Heart right ventricle (tissue), 16 donors: ENCODE results near the gene RPS27A. TPM values are rescaled to one million over a fixed set of nuclear protein-coding genes. Genes with fewer than 3 reads are reported as not detected.
A peak's percentile ranks its signal among the peaks of the same experiment; 100 is the strongest.
"Not testable (repeated sequence)": the region's sequence is repeated elsewhere in the genome, so short reads cannot be mapped to it uniquely, and the experiment has no call there.

Source experiments
- ATAC-seq, 8 donors: fragments of 200-7000 bp; cut with Tn5 transposase; one replicate each; pipeline ENCODE4 v1.9.1; 2020; ENCODE audit warnings: mild to moderate bottlenecking in 8 of 8, moderate library complexity in 8 of 8, moderate number of reproducible peaks in 1 of 8
- DNase-seq, 2 donors: peaks; one replicate each; pipeline ENCODE4 v3.0.0-alpha.2; 2020
- H3K27ac ChIP-seq, 10 donors: fragments of 200-600 bp; sonication (generic) in 2 of 10; one replicate each; pipeline versions ENCODE4 v1.5.0 to v1.8.0; 2020 to 2022; ENCODE audit warnings: mild to moderate bottlenecking in 3 of 10
- H3K27me3 ChIP-seq, 7 donors: fragments of 200-600 bp; one replicate each; pipeline ENCODE4 v1.8.0; 2021 to 2022; ENCODE audit warnings: mild to moderate bottlenecking in 2 of 7
- H3K36me3 ChIP-seq, 9 donors: fragments of 200-600 bp; sonication (generic) in 1 of 9; one replicate each; pipeline versions ENCODE4 v1.5.0 to v1.8.0; 2020 to 2022; ENCODE audit warnings: mild to moderate bottlenecking in 2 of 9
- H3K4me1 ChIP-seq, 9 donors: fragments of 200-600 bp; sonication (generic) in 1 of 9; one replicate each; pipeline versions ENCODE4 v1.5.0 to v1.8.0; 2020 to 2022; ENCODE audit warnings: mild to moderate bottlenecking in 4 of 9
- H3K4me3 ChIP-seq, 10 donors: fragments of 200-600 bp; sonication (generic) in 2 of 10; one replicate each; pipeline versions ENCODE4 v1.5.0 to v1.8.0; 2020 to 2022; ENCODE audit warnings: mild to moderate bottlenecking in 7 of 10, moderate library complexity in 2 of 10
- H3K9me3 ChIP-seq, 11 donors: fragments of 200-600 bp in 10 of 11; sonication (generic) in 2 of 11; one replicate each; pipeline versions ENCODE4 v1.5.0 to v1.8.0; 2013 to 2022; ENCODE audit warnings: mild to moderate bottlenecking in 2 of 11, control low read depth in 1 of 11, moderate library complexity in 1 of 11
- WGBS, 2 donors: extraction: QIAGEN DNeasy Blood & Tissue Kit; methylation state at CpG; one replicate each; pipeline ENCODE4 v1.1.7; 2013; ENCODE audit warnings: inconsistent platforms in 1 of 2; 5-methylcytosine and 5-hydroxymethylcytosine counted together
- intact Hi-C, 10 donors: fragments of 100-400 bp; cut with DNase I; formaldehyde crosslinking; loops; one replicate each; pipeline versions ENCODE4 v1.11.1 to v1.14.2; 2022
- polyA plus RNA-seq, 2 donors: library from polyadenylated mRNA; stranded (reverse); fragments of 200-250 nt; gene quantifications; one replicate each; pipeline ENCODE4 v1.2.3, GENCODE V29; 2013
- total RNA-seq, 10 donors: library from RNA; stranded (reverse); fragmentation: NEBNext Ultra II Directional in 3 of 10; extraction: Animal tissue kit (Norgen Biotek cat#: 25700) in 3 of 10; gene quantifications; one replicate each; pipeline versions ENCODE4 v1.2.1 to v1.2.4, GENCODE V29; 2021 to 2023
- TF ChIP-seq, protein P1 (sequence below), 9 donors: fragments of 200-600 bp; sonication (generic) in 2 of 9; IDR thresholded peaks; one replicate each; pipeline versions ENCODE4 v1.5.0 to v1.8.0; 2021 to 2022; ENCODE audit warnings: antibody characterized with exemption in 9 of 9, mild to moderate bottlenecking in 5 of 9, moderate library complexity in 1 of 9
- donor health status: Arrhythmogenic right ventricular cardiomyopathy.
- donor health status: ischemic (EF 13 %, LVEDD 7.1; RV severe dilation, severe dysfunction).
- donor health status: healthy with polysubstance abuse.
- donor health status: DM: no; HTN: yes; CAD: no.
- donor health status: DM: no; HTN: no; CAD: no.
- donor health status: ischemic (EF 25% LVEDD 6.9; RV normal size, moderate dysfunction).
- donor health status: ischemic (EF 25% LVEDD 5.7; RV mildly dilated, moderate dysfunction).
- donor health status: healthy.
- donor health status: DM: yes; HTN: yes; CAD: no.
- donor health status: Ischemic cardiomyopathy.
- donor health status: ischemic (EF 35%, LVEDD 5.7; RV mildly dilated, moderate dysfunction).
- donor health status: nonischemic (EF 11% LVEDD 7.7; RV severe dilation, severe dysfunction).
- donor health status: DM: yes; HTN: yes; CAD: no.
- donor health status: PGD.
- donor health status: ischemic (EF 29% LVEDD 5.4; RV normal size, mild dysfunction).
- donor health status: nonischemic (EF 23%, LVEDD 6.1; RV moderate dilation, normal function).

The RPS27A gene
- total and polyA plus RNA-seq, 12 donors: 365 to 1,979 (median 427) TPM

DNA sequence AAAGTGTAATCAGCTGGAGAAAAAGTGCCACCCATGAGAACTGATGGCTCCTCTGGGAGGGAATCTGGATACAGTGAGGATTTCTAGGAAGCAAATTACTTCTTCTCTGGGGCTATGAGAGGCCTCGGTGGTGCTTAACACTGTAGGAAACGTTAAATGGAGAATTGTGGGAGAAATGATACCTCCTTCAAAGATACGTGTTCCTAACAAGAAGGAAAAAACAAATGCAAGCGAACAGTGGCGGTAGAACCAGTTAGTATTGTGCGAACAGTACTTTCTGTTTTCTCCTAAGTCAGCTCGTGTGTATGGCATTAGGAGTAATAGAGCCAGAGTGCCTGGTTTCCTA is 37.1 kb downstream of the RPS27A start:
- H3K4me1 ChIP-seq: peaks cover 3 to 18% (median 15%) of the 10 kb centered on the region in 9 donors
- H3K27me3 ChIP-seq: no peaks in the 10 kb centered on the region
- H3K27ac ChIP-seq: peak overlapping the region; percentile 12 to 93 (median 88)
- no peaks in the 10 kb centered on the region for H3K9me3 ChIP-seq
- WGBS, 2 donors: 57 to 60% methylated on average over 7 of the region's 7 CpGs
- intact Hi-C loops: loop anchor here in 3 of 10 donors (2.0 to 5.0 kb wide), 3 partner anchors 37 to 153 kb away; partner anchors contain the start of genes CLHC1 (in 2 of the 3), RPS27A (in 2 of the 3) and CCDC88A (in 1 of the 3)
- ATAC-seq: peak in 1 of 8 donors; percentile 27
- H3K36me3 ChIP-seq: peaks cover 0 to 30% (median 4%) of the 10 kb centered on the region in 9 donors
- DNase-seq: no peak
- TF ChIP-seq, protein P1, sequence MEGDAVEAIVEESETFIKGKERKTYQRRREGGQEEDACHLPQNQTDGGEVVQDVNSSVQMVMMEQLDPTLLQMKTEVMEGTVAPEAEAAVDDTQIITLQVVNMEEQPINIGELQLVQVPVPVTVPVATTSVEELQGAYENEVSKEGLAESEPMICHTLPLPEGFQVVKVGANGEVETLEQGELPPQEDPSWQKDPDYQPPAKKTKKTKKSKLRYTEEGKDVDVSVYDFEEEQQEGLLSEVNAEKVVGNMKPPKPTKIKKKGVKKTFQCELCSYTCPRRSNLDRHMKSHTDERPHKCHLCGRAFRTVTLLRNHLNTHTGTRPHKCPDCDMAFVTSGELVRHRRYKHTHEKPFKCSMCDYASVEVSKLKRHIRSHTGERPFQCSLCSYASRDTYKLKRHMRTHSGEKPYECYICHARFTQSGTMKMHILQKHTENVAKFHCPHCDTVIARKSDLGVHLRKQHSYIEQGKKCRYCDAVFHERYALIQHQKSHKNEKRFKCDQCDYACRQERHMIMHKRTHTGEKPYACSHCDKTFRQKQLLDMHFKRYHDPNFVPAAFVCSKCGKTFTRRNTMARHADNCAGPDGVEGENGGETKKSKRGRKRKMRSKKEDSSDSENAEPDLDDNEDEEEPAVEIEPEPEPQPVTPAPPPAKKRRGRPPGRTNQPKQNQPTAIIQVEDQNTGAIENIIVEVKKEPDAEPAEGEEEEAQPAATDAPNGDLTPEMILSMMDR (IDR thresholded peaks at IDR 0.05): no peak
- H3K4me3 ChIP-seq: peak overlapping the region; percentile 53 to 94 (median 70)

DNA sequence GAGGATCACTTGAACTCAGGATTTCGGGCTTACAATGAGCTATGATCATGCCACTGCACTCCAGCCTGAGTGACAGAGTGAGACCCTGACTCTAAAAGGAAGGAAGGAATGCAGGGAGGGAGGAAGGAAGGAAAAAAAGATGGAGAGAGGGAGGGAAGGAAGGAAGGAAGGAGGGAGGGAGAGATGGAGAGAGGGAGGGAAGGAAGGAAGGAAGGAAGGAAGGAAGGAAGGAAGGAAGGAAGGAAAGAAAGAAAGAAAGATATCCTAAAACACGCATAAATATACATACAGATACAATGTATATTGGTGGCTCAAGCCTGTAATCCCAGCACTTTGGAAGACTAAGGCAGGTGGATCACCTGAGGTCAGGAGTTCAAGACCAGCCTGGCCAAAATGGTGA is 41.9 kb downstream of the RPS27A start:
- H3K36me3 ChIP-seq, H3K4me1 ChIP-seq, H3K27me3 ChIP-seq, H3K4me3 ChIP-seq, H3K9me3 ChIP-seq, H3K27ac ChIP-seq, DNase-seq, intact Hi-C loops, ATAC-seq: not testable (repeated sequence)
- WGBS, 2 donors: 72 to 86% methylated on average over 2 of the region's 2 CpGs

DNA sequence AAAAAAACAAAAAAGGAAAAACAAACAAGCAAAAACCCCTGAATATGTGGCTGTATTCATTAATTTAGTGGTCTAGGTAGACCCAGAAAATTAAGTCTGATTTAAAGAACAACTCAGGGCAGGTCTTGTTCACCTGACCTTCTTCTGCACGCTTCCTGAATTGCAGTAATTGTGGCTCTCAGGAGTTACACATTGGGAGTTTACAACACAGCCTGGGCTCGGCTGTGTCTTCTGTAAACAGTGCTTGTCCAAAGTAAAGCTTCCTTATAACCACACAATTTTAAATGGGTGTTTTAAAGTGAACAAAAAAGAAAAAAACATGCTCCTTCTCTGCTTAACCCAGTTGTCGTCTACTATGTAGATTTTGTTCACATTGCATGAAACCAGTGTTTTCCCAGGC is 44.8 kb downstream of the RPS27A start:
- Histone ChIP-seq H3K4me1 (peaks cover 0 to 6% (median 0%) of the 10 kb centered on the region in 9 donors), H3K9me3 (no peaks in the 10 kb centered on the region), H3K4me3 (no peak overlapping the region), H3K27me3 (peaks cover 0 to 9% (median 0%) of the 10 kb centered on the region in 7 donors), H3K27ac (no peak overlapping the region), H3K36me3 (no peaks in the 10 kb centered on the region)
- WGBS, 2 donors: 89 to 90% methylated on average over 3 of the region's 3 CpGs
- intact Hi-C loops: no loop called here
- ATAC-seq (no peak), DNase-seq (no peak)
- TF ChIP-seq, protein P1 (IDR thresholded peaks at IDR 0.05): no peak

DNA sequence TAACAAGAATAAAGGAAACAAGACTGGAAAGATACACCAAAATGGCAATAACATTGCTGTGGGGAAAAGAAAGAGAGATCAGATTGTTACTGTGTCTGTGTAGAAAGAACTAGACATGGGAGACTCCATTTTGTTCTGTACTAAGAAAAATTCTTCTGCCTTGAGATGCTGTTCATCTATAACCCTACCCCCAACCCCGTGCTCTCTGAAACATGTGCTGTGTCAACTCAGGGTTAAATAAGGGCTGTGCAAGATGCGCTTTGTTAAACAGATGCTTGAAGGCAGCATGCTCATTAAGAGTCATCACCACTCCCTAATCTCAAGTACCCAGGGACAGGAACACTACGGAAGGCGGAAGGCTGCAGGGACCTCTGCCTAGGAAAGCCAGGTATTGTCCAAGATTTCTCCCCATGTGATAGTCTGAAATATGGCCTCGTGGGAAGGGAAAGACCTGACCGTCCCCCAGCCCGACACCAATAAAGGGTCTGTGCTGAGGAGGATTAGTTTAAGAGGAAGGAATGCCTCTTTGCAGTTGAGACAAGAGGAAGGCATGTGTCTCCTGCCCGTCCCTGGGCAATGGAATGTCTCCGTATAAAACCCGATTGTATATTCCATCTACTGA is 46.8 kb downstream of the RPS27A start:
- H3K4me3 ChIP-seq, H3K27ac ChIP-seq, H3K27me3 ChIP-seq, H3K36me3 ChIP-seq, intact Hi-C loops, DNase-seq, H3K9me3 ChIP-seq, ATAC-seq: not testable (repeated sequence)
- H3K4me1 ChIP-seq: peaks cover 0 to 23% (median 18%) of the 10 kb centered on the region in 9 donors
- WGBS, 2 donors: 30 to 34% methylated on average over 10 of the region's 10 CpGs

DNA sequence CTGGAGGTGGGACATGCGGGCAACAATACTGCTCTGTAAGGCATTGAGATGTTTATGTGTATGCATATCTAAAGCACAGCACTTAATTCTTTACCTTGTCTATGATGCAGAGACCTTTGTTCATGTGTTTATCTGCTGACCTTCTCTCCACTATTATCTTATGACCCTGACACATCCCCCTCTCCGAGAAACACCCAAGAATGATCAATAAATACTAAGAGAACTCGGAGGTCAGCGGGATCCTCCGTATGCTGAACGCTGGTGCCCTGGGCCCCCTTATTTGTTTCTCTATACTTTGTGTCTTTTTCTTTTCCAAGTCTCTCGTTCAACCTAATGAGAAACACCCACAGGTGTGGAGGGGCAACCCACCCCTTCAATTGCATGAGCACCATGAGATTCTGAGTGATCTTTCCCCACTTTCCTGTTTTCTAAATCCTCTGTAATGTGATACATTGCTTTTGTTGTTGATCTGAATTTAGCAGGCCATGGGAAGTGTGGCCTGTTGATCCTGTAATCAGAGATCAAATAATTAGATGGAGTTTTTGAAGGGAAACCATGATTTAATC is 47.5 kb downstream of the RPS27A start:
- not testable (repeated sequence) for ATAC-seq, DNase-seq, H3K9me3 ChIP-seq, H3K27me3 ChIP-seq, H3K27ac ChIP-seq, H3K4me3 ChIP-seq, H3K36me3 ChIP-seq
- intact Hi-C loops: loop anchor here in 4 of 10 donors (5.0 to 10.0 kb wide), 3 partner anchors 135 to 145 kb away; partner anchors contain the start of gene CCDC88A (in 2 of the 4)
- peaks cover 0 to 25% (median 20%) of the 10 kb centered on the region in 9 donors for H3K4me1 ChIP-seq
- 61 to 73% methylated on average over 7 of the region's 7 CpGs for WGBS, 2 donors

DNA sequence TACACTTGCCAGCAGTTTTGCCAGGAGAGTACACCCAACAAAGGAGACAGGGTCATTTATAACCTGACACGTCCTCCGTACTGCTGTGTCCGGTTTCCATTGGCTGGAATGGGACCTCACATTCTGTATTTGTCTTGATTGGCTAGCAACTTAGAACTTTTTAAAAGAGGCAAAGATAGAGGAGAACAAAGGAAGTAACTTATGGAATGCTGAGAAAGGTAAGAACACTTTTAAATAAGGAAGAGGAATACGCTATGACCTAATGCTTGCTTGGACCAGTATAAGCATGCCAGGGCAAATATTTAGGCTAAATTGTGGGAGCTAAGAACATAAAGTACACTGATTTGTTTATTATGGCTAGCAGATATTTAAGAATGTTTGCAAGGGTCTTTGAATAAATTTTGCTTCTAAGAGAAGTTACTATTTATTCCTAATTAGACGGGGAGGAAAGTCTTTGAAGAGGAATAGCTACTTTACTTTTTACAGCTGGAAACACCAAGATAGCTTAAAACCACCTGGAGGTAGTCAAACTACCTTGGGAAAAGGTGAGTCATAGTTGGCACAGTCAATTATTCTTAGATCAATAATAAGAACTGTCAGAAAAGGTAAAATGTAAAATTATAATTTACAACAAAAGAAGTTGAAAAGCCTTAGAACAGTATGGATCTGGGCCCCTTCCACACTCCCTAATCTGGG is 48.5 kb downstream of the RPS27A start:
- peak overlapping the region in 1 of 10 donors; percentile 54 for H3K4me3 ChIP-seq
- not testable (repeated sequence) for H3K36me3 ChIP-seq, DNase-seq, ATAC-seq, H3K27me3 ChIP-seq, H3K9me3 ChIP-seq
- H3K4me1 ChIP-seq: peaks cover 0 to 30% (median 20%) of the 10 kb centered on the region in 9 donors
- H3K27ac ChIP-seq: peak overlapping the region in 1 of 10 donors; percentile 98
- 83 to 95% methylated on average over 5 of the region's 5 CpGs for WGBS, 2 donors
- intact Hi-C loops: loop anchor here in 4 of 10 donors (5.0 to 10.0 kb wide), 3 partner anchors 134 to 144 kb away; partner anchors contain the start of gene CCDC88A (in 2 of the 4)
